Esophagus muscularis mucosa (tissue), 4 donors: ENCODE data around the gene ADAMTS7. TPM values are rescaled to one million over a fixed set of nuclear protein-coding genes. Genes with fewer than 3 reads are reported as not detected.
"Not testable (repeated sequence)": the region's sequence is repeated elsewhere in the genome, so short reads cannot be mapped to it uniquely, and the experiment has no call there.

Experiments used
- DNase-seq: peaks from one replicate; pipeline ENCODE4 v3.0.0-alpha.2; 2017; ENCODE audit errors: extremely low spot score
- H3K27ac ChIP-seq, 4 donors: fragments of 200-600 bp; sonication (generic); replicated peaks in 1 of 4; 1 replicate in 3 of 4; 2 replicates in 1 of 4; pipeline ENCODE4 v1.5.1; 2016 to 2019; ENCODE audit warnings: mild to moderate bottlenecking in 1 of 4
- H3K27me3 ChIP-seq, 4 donors: fragments of 200-600 bp; sonication (generic); one replicate each; pipeline versions ENCODE4 v1.5.1 to v1.6.0; 2016 to 2019
- H3K36me3 ChIP-seq, 4 donors: fragments of 200-600 bp; sonication (generic); one replicate each; pipeline ENCODE4 v1.5.1; 2016 to 2019
- H3K4me1 ChIP-seq, 4 donors: fragments of 200-600 bp; sonication (generic); one replicate each; pipeline ENCODE4 v1.5.1; 2016 to 2019
- H3K4me3 ChIP-seq, 4 donors: fragments of 200-600 bp; sonication (generic); 1 replicate in 2 of 4; 2 replicates in 2 of 4; pipeline ENCODE4 v1.5.1; 2016 to 2019; ENCODE audit warnings: mild to moderate bottlenecking in 4 of 4, moderate library complexity in 1 of 4
- H3K9me3 ChIP-seq, 4 donors: fragments of 200-600 bp; sonication (generic); 1 replicate in 3 of 4; 2 replicates in 1 of 4; pipeline ENCODE4 v1.5.1; 2016 to 2019
- EP300 ChIP-seq: sonication (generic); formaldehyde crosslinking; IDR thresholded peaks from one replicate; pipeline ENCODE4 v1.6.1; 2017; ENCODE audit warnings: antibody characterized with exemption
- POLR2A ChIP-seq: fragments of 450-650 bp; IDR thresholded peaks from one replicate; pipeline ENCODE4 v1.6.1; 2017; ENCODE audit warnings: antibody characterized with exemption, moderate library complexity, mild to moderate bottlenecking, low read depth
- POLR2AphosphoS5 ChIP-seq, 2 donors: sonication (generic); formaldehyde crosslinking; IDR thresholded peaks; one replicate each; pipeline ENCODE4 v1.6.1; 2017; ENCODE audit warnings: antibody characterized with exemption in 2 of 2
- WGBS: methylation state at CpG from one replicate; pipeline ENCODE4 v1.1.5; 2018; 5-methylcytosine and 5-hydroxymethylcytosine counted together
- intact Hi-C: fragments of 100-400 bp; cut with DNase I; formaldehyde crosslinking; loops from one replicate; pipeline ENCODE4 v1.15.1; 2023
- total RNA-seq, 4 donors: library from RNA; depleted of rRNA; stranded (reverse); fragments of >200 nt; gene quantifications; one replicate each; pipeline versions ENCODE4 v1.1.0 to v1.2.1, GENCODE V29; 2016
- TF ChIP-seq, protein P1 (sequence below), 3 experiments: fragments of 200-600 bp in 2 of 3; fragments of 450-650 bp in 1 of 3; sonication (generic) in 2 of 3; IDR thresholded peaks; one replicate each; pipeline ENCODE4 v1.5.1; 2017 to 2019; ENCODE audit warnings: antibody characterized with exemption in 3 of 3, mild to moderate bottlenecking in 2 of 3, moderate library complexity in 1 of 3

ADAMTS7 gene
- total RNA-seq, 4 donors from 2014 or later, result 2.0 to 4.6 (median 2.3) TPM

DNA sequence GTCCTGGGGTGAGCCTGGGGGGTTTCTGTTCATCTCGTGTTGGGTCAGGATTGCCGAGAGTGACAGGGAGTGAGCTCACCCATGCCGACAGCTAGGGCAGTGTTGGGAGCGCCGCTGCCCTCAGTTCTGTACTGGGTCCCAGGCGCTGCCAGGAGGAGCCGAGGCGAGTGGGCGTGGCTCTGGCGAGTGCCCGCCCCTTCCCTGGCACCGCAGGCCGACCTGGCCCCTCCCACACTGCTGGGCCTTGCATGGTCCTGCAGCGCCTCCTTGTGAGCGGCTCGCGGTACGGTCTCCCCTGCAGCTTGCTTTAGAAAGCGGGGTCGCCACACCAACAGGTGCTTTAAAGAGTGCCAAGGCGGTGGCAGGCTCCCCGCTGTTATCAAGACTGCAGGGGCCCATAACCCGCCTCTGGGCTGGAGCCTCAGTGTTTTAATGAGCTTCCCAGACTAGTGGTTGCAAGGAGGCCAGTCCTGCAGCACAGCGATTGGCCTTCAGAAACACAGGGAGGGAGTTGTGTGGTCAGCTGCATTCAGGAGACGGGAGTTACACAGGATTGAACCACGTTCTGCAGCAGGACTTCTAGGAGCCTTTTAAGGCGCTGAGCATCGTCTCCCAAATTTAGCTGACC is 60.2 kb downstream of the ADAMTS7 start:
- not testable (repeated sequence) for H3K36me3 ChIP-seq, H3K27me3 ChIP-seq, H3K9me3 ChIP-seq
- H3K27ac ChIP-seq, result peak overlapping the region; percentile 46 to 56 (median 51)
- DNase-seq, result peak; percentile 94
- WGBS, result 5% methylated on average over 16 of the region's 28 CpGs
- intact Hi-C loops, result loop anchor here (5.0 kb wide), 1 partner anchor 134 kb away; no protein-coding TSS in a partner anchor
- peak overlapping the region; percentile 18 to 42 (median 37) for H3K4me3 ChIP-seq
- peaks cover 10 to 21% (median 17%) of the 10 kb centered on the region in 4 donors for H3K4me1 ChIP-seq
- TF ChIP-seq, protein P1, sequence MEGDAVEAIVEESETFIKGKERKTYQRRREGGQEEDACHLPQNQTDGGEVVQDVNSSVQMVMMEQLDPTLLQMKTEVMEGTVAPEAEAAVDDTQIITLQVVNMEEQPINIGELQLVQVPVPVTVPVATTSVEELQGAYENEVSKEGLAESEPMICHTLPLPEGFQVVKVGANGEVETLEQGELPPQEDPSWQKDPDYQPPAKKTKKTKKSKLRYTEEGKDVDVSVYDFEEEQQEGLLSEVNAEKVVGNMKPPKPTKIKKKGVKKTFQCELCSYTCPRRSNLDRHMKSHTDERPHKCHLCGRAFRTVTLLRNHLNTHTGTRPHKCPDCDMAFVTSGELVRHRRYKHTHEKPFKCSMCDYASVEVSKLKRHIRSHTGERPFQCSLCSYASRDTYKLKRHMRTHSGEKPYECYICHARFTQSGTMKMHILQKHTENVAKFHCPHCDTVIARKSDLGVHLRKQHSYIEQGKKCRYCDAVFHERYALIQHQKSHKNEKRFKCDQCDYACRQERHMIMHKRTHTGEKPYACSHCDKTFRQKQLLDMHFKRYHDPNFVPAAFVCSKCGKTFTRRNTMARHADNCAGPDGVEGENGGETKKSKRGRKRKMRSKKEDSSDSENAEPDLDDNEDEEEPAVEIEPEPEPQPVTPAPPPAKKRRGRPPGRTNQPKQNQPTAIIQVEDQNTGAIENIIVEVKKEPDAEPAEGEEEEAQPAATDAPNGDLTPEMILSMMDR (IDR thresholded peaks at IDR 0.05), result peak; percentile 78 to 96 (median 80)
- peak in 1 of 2 donors; percentile 54 for TF ChIP-seq POLR2AphosphoS5 (IDR thresholded peaks at IDR 0.05)

DNA sequence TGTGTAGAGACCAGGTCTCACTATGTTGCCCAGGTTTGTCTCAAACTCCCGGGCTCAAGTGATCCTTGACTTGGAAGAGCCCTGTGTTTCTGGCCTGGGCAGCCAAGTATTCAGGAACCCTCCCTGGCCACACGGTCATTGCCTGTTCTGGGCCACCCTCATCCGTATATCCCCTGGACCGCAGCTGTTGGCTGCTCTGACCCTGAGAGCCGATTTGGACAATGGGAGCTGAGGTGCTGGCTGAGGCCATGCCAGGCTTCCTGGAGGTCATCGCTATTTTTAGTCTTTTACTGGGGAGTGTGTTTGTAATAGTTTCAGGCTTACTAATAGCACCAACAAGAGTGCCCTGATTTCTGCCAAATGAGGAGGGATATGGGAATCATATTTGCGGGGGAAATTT is 60.7 kb downstream of the ADAMTS7 start:
- DNase-seq, result no peak

DNA sequence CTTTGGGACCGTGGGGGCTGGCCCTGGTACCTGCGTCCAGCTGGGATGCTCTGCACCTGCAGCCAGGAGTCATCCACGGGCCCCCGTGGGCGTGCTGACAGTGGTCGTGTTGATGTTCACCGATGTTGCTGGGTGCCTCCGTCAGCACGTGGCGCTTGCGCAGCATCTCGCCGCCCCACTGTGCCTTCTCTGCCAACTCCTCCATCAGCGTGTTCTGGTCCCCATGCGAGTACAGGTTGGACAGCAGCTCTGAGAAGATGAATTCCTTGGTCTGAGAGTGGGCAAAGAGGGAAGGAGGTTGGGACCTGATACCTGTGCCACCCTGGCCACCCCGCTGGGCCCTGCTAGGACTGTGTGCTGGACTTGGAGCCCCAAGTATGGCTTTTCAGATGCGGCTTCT is 61.4 kb downstream of the ADAMTS7 start:
- H3K27ac ChIP-seq, result no peak overlapping the region
- DNase-seq, result no peak

More for the DNA sequence above, 60.7 kb downstream of the ADAMTS7 start:
- no peaks in the 10 kb centered on the region for H3K27me3 ChIP-seq
- H3K9me3 ChIP-seq, result no peaks in the 10 kb centered on the region
- peak overlapping the region; percentile 18 to 42 (median 37) for H3K4me3 ChIP-seq
- peak overlapping the region; percentile 46 to 56 (median 51) for H3K27ac ChIP-seq
- WGBS, result 51% methylated on average over 7 of the region's 7 CpGs
- H3K4me1 ChIP-seq, result peaks cover 8 to 17% (median 14%) of the 10 kb centered on the region in 4 donors
- intact Hi-C loops, result loop anchor here (5.0 kb wide), 1 partner anchor 133 kb away; no protein-coding TSS in a partner anchor
- no peaks in the 10 kb centered on the region for H3K36me3 ChIP-seq
- TF ChIP-seq POLR2A (no peak), POLR2AphosphoS5 (IDR thresholded peaks at IDR 0.05) (no peak), EP300 (no peak)
- TF ChIP-seq, protein P1 (IDR thresholded peaks at IDR 0.05), result no peak

DNA sequence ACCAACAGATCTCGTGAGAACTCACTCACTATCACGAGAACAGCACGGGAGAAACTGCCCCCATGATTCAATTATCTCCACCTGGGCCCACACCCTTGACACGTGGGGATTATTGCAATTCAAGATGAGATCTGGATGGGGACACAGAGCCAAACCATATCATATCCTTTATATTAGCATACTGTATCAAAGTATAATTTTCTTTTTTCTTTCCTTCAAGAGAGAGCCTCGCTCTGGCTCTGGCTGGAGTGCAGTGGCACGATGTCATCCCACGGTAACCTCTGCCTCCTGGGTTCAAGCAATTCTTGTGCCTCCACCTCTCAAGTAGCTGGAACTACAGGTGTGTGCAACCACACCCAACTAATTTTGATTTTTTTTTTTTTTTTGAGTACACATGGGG is 63.4 kb downstream of the ADAMTS7 start:
- intact Hi-C loops, H3K4me3 ChIP-seq, DNase-seq, H3K9me3 ChIP-seq, H3K27me3 ChIP-seq, H3K36me3 ChIP-seq, H3K27ac ChIP-seq: not testable (repeated sequence)
- WGBS, result 91% methylated on average over 7 of the region's 7 CpGs
- peaks cover 8 to 17% (median 11%) of the 10 kb centered on the region in 4 donors for H3K4me1 ChIP-seq

More for the DNA sequence above, 61.4 kb downstream of the ADAMTS7 start:
- Histone ChIP-seq H3K4me1 (peaks cover 8 to 17% (median 13%) of the 10 kb centered on the region in 4 donors), H3K36me3 (no peaks in the 10 kb centered on the region), H3K9me3 (no peaks in the 10 kb centered on the region), H3K27me3 (no peaks in the 10 kb centered on the region), H3K4me3 (no peak overlapping the region)
- 97% methylated on average over 12 of the region's 17 CpGs for WGBS
- intact Hi-C loops, result loop anchor here (5.0 kb wide), 1 partner anchor 133 kb away; no protein-coding TSS in a partner anchor
- no peak for TF ChIP-seq POLR2AphosphoS5 (IDR thresholded peaks at IDR 0.05)
- TF ChIP-seq EP300, result no peak
- TF ChIP-seq POLR2A, result no peak
- TF ChIP-seq, protein P1 (IDR thresholded peaks at IDR 0.05), result no peak

DNA sequence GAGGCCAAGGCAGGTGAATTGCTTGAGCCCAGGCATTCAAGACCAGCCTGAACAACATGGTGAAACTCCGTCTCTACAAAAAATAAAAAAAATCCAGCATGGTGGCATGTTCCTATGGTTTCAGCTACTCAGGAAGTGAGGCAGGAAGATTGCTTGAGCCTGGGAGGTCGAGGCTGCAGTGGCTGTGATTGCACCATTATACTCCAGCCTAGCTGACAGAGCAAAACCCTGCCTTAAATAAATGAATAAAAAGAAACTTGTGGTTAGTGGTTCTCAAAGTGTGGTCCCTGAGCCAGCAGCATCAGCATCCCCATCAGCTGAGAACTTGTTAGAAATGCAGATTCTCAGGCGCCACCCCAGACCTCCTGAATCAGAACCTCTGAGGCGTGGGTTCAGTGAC is 69.6 kb downstream of the ADAMTS7 start:
- H3K36me3 ChIP-seq, DNase-seq, intact Hi-C loops, H3K4me1 ChIP-seq, H3K9me3 ChIP-seq, H3K27ac ChIP-seq, H3K4me3 ChIP-seq: not testable (repeated sequence)
- WGBS, result 87% methylated on average over 4 of the region's 4 CpGs
- peaks cover 0 to 12% (median 0%) of the 10 kb centered on the region in 4 donors for H3K27me3 ChIP-seq

DNA sequence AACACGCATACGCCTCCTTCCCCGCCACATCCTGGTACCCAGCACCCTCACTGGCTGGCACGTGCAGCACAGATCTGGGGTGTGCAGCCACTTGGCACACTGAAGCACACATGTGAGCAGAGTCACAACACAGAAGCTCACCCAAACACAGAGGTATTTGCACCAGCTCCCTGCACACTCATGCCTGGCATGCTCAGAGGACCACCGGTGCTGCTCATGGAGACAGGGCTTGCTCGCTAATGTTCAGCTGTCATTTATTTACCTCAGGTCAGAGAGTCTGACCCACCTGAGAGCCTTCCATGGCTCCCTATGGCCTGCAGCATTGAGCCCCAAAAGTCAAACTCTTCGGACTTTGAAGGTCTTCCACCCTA is 70.4 kb downstream of the ADAMTS7 start:
- no peaks in the 10 kb centered on the region for H3K36me3 ChIP-seq
- TF ChIP-seq, protein P1 (IDR thresholded peaks at IDR 0.05), result no peak
- no peak for TF ChIP-seq POLR2A
- TF ChIP-seq EP300, result no peak
- TF ChIP-seq POLR2AphosphoS5 (IDR thresholded peaks at IDR 0.05), result no peak
- no peaks in the 10 kb centered on the region for H3K9me3 ChIP-seq
- 82% methylated on average over 5 of the region's 7 CpGs for WGBS
- DNase-seq, result no peak
- no peak overlapping the region for H3K4me3 ChIP-seq
- H3K27me3 ChIP-seq, result peaks cover 0 to 12% (median 0%) of the 10 kb centered on the region in 4 donors
- intact Hi-C loops, result no loop called here
- peaks cover 0 to 5% (median 0%) of the 10 kb centered on the region in 4 donors for H3K4me1 ChIP-seq
- H3K27ac ChIP-seq, result no peak overlapping the region
